ENCODE data around the gene DCTPP1. TPM values are rescaled to one million over a fixed set of nuclear protein-coding genes. Genes with fewer than 3 reads are reported as not detected.

Gene DCTPP1
- total and polyA plus RNA-seq, 2 of the 4 experiments (the other 2 are of a cell fraction), result 24.9 to 45.5 TPM

DNA sequence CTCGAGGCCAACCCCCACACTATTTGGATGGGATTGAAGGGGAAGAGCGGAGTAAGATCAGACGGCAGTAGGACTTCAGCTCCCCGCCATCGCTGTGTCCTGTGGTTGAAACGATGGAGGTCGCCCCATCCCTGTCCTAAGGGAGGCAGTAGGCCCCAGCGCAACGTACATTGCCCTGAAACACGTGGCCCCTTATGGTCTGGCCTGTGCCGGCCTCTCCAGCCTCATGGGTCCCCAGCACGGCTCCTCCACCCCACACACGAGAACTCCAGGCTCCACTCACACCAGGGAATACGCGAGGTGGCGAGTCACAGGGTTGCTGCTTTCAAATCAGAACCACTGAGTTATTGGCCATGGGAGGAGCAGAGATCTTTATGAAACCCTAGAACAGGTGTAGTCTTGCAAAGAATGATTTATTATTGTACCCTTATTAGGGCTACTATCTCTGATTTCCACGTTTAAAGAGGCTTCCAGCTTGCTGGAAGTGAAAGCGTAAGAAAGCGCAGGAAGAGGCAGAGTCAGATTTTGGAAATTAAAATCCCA lies 669 bp upstream of the DCTPP1 start (continued):
- no peak for TF ChIP-seq RCOR1 (IDR thresholded peaks at IDR 0.05; ENCODE audit: insufficient replicate concordance, low read length)

DNA sequence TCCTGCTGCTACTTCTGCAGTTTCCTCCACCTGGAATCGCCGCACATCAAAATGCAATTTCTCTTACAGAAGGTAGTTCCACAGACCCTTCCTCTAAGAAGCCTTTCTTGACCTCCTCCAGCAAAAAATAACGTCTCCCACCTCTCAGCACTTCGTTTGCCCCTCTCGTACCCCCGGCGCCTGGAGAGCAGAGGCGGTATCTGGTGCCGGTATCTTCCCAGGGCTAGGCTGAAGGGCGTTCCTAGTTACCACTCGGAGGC lies 482 bp downstream of the DCTPP1 start:
- intact Hi-C loops (cut with micrococcal nuclease), result no loop called here

More for the DNA sequence above, 482 bp downstream of the DCTPP1 start:
- Histone ChIP-seq H4K8ac (ENCODE audit: low read depth in 2 of 2, low read length in 2 of 2) (peak overlapping the region; percentile 55 to 80; a peak in 3 of 4 replicates), H3K9ac (ENCODE audit: low read depth, low read length) (peak overlapping the region; percentile 23), H3K56ac (ENCODE audit: extremely low read depth, insufficient read depth, low read length) (peak overlapping the region; percentile 34; the same call in 1 of the 2 replicates), H3K79me1 (ENCODE audit: low read depth in 1 of 2, low read length in 2 of 2) (peaks cover 15 to 19% of the 10 kb centered on the region in 2 experiments), H3K9me3 (ENCODE audit: control insufficient read depth, insufficient read depth, low read length) (no peaks in the 10 kb centered on the region), H4K20me1 (ENCODE audit: insufficient read depth, low read length) (no peaks in the 10 kb centered on the region; the same call in 1 of the 2 replicates), H3K4me2 (ENCODE audit: low read depth, low read length) (peak overlapping the region; percentile 82), H3K4me3 (ENCODE audit: insufficient read depth, low read depth, low read length) (peak overlapping the region; percentile 64), H3K14ac (replicated peaks; ENCODE audit: low read depth, low read length) (peak overlapping the region; percentile 72), H2BK5ac (ENCODE audit: low read depth, low read length, poor library complexity, severe bottlenecking) (no peak overlapping the region), H2BK20ac (ENCODE audit: low read depth, low read length) (no peak overlapping the region), H2AK5ac (ENCODE audit: low read depth, low read length) (peak overlapping the region; percentile 40), H4K5ac (ENCODE audit: low read depth, low read length) (no peak overlapping the region), H4K91ac (ENCODE audit: insufficient read depth, low read depth, low read length) (peak overlapping the region; percentile 33; the same call in 1 of the 2 replicates), H3K36me3 (ENCODE audit: control insufficient read depth, insufficient read depth, low read length) (peaks cover 9% of the 10 kb centered on the region), H3K4me1 (ENCODE audit: control insufficient read depth, insufficient read depth, low read length) (peaks cover 3% of the 10 kb centered on the region; the same call in 1 of the 2 replicates), H3K23ac (ENCODE audit: low read depth, low read length) (peak overlapping the region; percentile 77), H2AFZ (replicated peaks; ENCODE audit: low read length, poor library complexity) (peak overlapping the region; percentile 100), H3K18ac (ENCODE audit: low read depth, low read length) (no peak overlapping the region), H3K4ac (ENCODE audit: low read depth, low read length) (peak overlapping the region; percentile 69), H2AK9ac (replicated peaks; ENCODE audit: low read depth, low read length, poor library complexity) (peak overlapping the region; percentile 94), H3K27me3 (ENCODE audit: control insufficient read depth, insufficient read depth, low read length) (0 out of 2 replicates have a peak, but pooled peaks cover 2% of the 10 kb centered on the region), H3K9me1 (ENCODE audit: insufficient read depth, low read length) (peaks cover 6% of the 10 kb centered on the region), H3K27ac (ENCODE audit: insufficient read depth, low read length) (no peak overlapping the region; the same call in 1 of the 2 replicates), H2BK15ac (ENCODE audit: low read depth, low read length) (no peak overlapping the region), H2BK120ac (ENCODE audit: low read depth, low read length) (no peak overlapping the region)
- in situ Hi-C loops (cut with MboI; ENCODE audit: low sequenced_read_pairs), result no loop called here
- ATAC-seq (ENCODE audit: low read depth) (no peak), DNase-seq (no peak)
- dilution Hi-C loops (cut with HindIII; ENCODE audit: low sequenced_read_pairs, unreplicated experiment), result no loop called here
- WGBS, 2 experiments (ENCODE audit: extremely low coverage in 2 of 2, insufficient read length in 1 of 2), result 0% methylated on average over 1 of the region's 11 CpGs; no CpG with 5 or more reads in 1 of the 2 experiments
- ChIA-PET CTCF (interaction anchor here (0.6 to 1.5 kb wide), 8 partner anchors 9 to 200 kb away, joined by 3 to 6 read pairs (median 4); no protein-coding TSS in a partner anchor), POLR2A (ENCODE audit: unreplicated experiment) (no interaction called here)
- TF ChIP-seq, protein P1, sequence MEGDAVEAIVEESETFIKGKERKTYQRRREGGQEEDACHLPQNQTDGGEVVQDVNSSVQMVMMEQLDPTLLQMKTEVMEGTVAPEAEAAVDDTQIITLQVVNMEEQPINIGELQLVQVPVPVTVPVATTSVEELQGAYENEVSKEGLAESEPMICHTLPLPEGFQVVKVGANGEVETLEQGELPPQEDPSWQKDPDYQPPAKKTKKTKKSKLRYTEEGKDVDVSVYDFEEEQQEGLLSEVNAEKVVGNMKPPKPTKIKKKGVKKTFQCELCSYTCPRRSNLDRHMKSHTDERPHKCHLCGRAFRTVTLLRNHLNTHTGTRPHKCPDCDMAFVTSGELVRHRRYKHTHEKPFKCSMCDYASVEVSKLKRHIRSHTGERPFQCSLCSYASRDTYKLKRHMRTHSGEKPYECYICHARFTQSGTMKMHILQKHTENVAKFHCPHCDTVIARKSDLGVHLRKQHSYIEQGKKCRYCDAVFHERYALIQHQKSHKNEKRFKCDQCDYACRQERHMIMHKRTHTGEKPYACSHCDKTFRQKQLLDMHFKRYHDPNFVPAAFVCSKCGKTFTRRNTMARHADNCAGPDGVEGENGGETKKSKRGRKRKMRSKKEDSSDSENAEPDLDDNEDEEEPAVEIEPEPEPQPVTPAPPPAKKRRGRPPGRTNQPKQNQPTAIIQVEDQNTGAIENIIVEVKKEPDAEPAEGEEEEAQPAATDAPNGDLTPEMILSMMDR (conservative IDR thresholded peaks at IDR 0.05; ENCODE audit: low read depth, low read length), result no peak
- no peak for TF ChIP-seq MAZ (IDR thresholded peaks at IDR 0.05; ENCODE audit: borderline replicate concordance, low read depth, low read length)
- no peak for TF ChIP-seq CEBPB (IDR thresholded peaks at IDR 0.05; ENCODE audit: low read depth, low read length)
- no peak for TF ChIP-seq MAFK (IDR thresholded peaks at IDR 0.05; ENCODE audit: low read depth, low read length)
- TF ChIP-seq CHD1 (IDR thresholded peaks at IDR 0.05; ENCODE audit: low read depth, low read length), result no peak
- TF ChIP-seq MXI1 (IDR thresholded peaks at IDR 0.05; ENCODE audit: borderline replicate concordance, low read depth, low read length), result no peak
- TF ChIP-seq NFE2L2 (IDR thresholded peaks at IDR 0.05; ENCODE audit: low read depth, low read length), result no peak
- TF ChIP-seq POLR2A (IDR thresholded peaks at IDR 0.05; ENCODE audit: low read depth, low read length), result no peak
- TF ChIP-seq RCOR1 (IDR thresholded peaks at IDR 0.05; ENCODE audit: insufficient replicate concordance, low read length), result no peak
- TF ChIP-seq BHLHE40 (IDR thresholded peaks at IDR 0.05; ENCODE audit: low read depth, low read length), result no peak
- no TSS peak for BruUV-seq (replicated peaks)
